ENCODE data around the gene AATK.

Gene AATK, protein sequence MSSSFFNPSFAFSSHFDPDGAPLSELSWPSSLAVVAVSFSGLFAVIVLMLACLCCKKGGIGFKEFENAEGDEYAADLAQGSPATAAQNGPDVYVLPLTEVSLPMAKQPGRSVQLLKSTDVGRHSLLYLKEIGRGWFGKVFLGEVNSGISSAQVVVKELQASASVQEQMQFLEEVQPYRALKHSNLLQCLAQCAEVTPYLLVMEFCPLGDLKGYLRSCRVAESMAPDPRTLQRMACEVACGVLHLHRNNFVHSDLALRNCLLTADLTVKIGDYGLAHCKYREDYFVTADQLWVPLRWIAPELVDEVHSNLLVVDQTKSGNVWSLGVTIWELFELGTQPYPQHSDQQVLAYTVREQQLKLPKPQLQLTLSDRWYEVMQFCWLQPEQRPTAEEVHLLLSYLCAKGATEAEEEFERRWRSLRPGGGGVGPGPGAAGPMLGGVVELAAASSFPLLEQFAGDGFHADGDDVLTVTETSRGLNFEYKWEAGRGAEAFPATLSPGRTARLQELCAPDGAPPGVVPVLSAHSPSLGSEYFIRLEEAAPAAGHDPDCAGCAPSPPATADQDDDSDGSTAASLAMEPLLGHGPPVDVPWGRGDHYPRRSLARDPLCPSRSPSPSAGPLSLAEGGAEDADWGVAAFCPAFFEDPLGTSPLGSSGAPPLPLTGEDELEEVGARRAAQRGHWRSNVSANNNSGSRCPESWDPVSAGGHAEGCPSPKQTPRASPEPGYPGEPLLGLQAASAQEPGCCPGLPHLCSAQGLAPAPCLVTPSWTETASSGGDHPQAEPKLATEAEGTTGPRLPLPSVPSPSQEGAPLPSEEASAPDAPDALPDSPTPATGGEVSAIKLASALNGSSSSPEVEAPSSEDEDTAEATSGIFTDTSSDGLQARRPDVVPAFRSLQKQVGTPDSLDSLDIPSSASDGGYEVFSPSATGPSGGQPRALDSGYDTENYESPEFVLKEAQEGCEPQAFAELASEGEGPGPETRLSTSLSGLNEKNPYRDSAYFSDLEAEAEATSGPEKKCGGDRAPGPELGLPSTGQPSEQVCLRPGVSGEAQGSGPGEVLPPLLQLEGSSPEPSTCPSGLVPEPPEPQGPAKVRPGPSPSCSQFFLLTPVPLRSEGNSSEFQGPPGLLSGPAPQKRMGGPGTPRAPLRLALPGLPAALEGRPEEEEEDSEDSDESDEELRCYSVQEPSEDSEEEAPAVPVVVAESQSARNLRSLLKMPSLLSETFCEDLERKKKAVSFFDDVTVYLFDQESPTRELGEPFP (N-terminal part only)
- 1.7 to 2.7 reads per million in 2 donors for total RNA-seq

DNA sequence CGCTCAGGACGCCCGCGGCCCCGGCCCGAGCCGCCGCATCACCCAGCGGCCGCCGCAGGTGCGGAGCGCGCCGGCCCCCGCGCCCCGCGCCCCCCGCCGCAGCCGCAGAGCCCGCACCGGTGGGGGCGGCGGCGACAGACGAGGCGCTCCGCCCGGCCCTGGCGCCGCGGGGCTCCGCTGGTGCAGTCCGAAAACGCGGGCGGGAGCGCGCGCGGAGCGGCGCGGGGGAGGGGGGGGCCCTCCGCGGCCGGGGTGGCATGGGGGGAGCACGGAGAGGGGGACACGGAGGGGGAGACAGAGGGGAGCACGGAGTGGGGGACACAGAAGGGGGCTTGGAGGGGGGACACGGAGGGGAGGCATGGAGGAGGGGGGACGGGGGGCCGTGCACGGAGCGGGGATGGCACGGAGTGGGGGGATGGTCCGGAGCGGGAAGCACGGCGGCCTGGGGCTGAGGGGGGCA is at the start of gene AATK:
TSS of gene AATK (minus strand) at position 189 of the 460 bp plus-strand sequence. CDS start 229 bp downstream, outside the sequence.
- DNase-seq, result no peak

DNA sequence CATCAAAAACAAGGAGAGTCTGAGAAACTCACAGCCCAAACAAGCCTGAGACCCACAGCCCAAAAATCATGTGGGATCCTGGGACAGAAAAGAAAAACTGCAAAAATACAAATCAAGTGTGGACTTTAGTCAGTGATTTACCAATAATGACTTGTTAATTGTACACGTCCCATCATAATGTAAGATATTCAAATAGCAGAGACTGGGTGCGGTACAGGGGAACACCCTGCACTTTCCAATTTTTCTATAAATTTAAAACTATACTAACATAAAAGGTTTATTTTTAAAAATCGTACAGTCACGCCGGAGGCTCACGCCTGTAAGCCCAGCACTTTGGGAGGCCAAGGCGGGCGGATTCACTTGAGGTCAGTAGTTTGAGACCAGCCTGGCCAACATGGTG is 48.0 kb upstream of the AATK start:
- DNase-seq, result no peak

DNA sequence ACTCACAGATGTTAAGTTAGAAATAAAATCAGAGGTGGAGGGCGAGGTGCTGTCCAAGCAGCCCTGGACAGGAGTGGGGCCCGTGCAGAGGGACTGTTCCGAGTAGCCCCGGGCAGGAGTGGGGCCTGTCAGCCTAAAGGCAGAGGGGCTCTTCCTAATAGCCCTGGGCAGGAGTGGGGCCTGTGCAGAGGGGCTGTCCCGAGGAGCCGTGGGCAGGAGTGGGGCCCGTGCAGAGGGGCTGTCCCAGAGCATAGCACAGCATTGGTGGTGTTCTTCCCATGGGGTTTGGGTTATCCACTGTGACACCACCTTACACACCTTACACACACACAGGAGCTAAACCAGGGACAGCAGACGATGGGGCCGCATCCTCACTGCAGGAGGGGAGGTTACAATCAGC is 46.3 kb upstream of the AATK start:
- DNase-seq, result no peak

DNA sequence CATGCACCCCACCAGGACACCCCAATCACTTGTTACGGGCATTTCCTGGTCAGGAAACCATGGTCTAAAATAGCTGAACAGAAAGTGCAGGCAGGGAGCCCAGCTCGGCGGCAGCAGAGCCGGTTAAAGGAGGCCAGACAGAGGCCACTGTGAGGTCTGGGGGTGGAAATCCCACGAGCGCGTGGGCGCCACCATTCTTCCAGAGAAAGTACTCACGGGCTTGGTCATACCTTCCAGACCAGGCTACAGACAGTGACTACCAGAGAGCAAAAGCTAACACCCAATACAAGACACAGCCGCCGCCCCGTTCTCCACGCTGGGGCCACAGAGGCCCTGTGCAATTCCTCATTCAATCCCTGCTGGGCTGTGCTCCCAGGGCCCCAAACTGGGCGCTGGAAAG is 44.8 kb upstream of the AATK start:
- no peak for DNase-seq

DNA sequence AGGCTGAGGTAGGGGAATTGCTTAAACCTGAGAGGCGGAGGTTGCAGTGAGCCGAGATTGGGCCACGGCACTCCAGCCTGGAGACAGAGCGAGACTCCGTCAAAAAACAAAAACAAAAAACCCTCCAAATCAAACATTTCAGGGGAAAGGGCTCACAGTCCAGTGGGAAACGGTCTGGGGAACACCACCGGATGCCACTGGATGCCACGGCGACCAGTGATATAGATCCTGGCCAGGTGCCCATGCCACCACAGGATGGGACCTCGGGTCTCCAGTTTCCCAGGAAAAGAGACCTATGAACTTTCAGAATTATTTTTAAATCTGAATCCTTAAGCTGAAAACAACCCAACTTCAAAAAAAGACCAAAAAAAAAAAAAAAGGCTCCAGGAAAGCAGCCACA is 44.4 kb upstream of the AATK start:
- DNase-seq, result no peak

DNA sequence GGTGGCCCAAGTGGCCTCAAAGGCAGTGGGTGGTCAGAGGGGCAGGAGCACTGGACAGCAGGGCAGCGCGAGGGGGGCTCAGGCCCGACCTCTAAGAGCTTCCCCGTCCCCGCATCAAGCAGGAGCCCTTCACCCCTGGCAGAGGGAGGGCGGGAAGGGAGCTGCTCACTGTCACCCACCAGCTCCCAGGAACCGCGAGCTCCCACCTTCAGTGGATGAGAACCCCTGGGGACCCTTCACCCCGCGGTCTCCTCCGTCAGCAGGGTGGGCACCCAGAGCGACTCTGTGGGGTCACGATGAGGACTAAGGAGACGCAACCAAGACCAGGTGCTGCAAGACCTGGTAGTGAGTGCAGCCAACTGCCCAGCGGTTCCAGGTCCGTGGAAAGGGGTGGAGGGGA is 43.1 kb upstream of the AATK start:
- DNase-seq, result no peak

DNA sequence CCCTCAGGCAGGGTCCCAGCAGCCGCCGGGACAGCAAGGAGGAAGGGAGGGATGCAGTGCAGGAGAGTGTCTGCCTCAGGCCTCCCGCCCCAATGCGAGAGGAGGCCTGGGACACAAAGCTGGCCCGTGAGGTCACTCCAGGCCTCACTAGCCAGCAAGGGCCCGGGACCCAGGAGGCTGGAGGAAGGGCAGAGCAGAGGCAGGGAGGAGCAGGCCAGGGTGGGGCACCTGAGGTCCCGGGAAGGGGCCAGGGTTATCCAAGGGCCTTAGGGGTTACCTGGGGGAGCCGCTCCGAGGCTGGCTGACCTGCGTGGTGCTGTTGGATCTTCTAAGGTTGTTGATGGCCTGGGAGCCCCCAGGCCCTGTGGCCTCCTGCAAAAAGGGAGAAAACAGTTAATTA is 42.6 kb upstream of the AATK start:
- DNase-seq, result no peak

DNA sequence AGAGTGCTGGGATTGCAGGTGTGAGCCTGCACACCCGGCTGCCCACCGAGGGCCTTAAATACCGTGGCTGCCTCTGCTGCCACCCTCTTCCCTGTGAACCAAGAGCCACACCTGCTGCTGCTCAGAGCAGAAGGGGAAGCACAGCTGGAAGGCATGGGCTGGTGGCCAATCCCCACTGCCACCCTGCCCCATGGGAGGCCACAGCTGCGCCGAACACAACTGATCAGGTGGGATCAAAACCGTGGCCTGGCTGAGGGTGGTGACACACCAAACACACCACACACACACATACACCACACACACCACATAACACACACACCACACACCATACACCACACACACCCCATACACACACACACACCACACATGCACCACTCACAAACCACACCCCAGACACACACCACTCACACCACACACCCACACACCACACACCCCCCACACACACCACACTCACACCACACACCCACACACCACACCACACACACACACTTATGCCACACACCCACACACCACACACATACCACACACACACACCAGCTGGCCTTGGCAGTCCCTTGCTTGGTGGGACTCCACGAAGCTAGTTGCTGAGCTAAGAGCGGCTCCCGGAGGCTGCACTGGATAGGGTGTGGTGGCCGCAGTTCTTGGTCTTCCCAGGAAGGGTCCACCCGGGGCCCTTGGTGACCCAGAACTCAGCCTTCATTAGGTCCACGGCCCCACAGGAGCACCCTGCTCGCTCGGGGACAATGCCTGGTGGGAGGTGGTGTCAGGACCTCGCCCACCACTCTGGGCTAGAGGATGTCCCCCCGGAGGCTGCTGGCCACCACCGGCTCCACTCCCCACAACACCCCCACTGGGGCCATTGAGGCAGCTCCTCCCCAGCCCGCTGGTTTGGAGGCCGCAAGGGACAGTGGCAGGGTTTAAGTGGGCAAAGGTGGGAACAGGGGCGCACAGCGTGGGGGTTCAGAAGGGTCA is 41.9 kb upstream of the AATK start:
- no peak for DNase-seq

DNA sequence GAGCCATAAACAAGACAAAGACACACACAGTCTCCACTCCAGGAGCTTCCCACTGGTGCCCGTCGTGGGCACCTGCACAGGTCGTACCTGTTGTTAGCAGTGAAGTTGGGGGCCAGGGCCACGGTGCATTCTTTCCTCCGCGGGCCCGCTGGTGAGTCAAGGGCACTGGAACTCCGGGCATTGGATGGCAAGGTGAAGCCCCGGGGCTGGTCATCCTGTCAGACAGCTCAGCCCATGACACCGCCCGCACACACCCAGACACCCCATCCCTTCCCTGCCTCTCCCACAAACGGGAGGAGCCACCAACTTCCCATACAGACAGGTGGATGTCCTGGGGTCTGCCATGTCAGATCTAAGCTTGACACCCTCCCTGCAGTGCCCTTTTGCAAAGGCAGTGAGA is 40.6 kb upstream of the AATK start:
- no peak for DNase-seq

DNA sequence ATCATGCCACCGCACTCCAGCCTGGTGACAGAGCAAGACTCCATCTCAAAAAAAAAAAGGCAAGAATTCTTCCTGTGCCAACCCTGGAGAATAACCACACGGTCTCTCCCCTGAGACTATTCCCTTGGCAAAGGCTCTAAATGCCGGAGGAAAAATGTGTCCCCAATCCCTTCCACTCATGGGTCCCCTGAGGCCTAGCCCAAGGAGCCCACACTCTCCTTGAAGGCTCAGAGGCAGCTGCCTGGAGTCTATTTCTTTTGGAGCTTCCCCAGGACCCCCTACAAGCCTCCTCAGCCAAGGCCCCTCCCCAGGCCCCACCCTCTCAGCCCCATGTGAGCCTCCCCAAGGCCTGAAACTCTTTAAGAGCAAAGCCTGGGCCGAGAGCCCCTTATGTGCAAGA is 40.1 kb upstream of the AATK start:
- DNase-seq, result no peak

DNA sequence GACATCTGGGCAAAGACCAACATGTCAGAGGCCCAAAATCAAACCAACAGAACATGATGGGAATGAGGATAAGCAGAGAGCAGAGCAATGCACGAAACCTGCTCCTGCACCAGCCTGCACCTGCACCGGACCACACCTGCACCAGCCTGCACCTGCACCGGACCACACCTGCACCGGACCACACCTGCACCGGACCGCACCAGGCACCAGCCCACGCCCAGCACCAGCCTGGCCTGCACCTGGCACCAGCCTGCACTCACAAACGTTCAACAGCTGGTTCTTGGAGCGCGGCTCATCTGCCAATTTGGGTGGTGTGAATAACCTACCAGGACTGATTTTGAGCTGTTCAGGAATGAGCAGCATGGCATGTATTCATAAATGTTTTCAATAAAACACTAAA is 38.6 kb upstream of the AATK start:
- DNase-seq, result no peak

DNA sequence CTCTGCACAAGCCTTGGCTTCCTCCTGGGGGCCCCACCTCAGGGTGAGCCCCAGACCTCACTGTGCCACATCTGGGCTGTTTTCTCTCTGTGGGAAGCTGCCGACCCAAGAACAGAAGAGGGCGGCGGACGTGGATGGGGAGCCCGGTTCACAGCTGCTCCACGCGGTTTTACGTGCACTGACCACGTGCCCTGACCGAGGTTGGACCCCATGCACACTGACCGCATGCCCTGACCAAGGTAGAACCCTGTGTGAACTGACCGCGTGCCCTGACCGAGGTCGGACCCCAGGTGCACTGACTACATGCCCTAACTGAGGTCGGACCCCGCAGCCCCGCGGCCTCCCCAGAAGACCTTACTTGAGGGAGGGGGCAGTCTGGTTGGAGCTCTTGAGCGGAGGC is 37.1 kb upstream of the AATK start:
- DNase-seq, result no peak

DNA sequence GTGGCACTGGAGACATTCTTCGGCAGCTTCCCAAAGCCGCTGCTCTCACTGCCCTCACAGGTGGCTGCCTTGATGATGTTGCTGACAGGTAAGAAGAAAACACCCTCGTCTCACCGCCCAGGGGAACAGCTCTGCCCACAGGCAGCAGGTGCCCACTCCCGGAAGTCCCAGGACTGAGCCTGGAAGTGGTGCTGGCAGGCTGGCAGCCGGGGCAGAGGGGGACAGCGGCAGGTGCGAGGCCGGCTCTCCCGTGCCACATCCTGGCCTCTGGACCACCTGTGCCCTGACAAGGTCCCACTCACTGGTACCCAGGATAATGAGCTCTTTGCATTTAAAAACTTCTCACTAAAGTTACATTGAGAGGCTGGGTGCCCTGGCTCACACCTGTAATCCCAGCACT is 36.3 kb upstream of the AATK start:
- DNase-seq, result no peak

DNA sequence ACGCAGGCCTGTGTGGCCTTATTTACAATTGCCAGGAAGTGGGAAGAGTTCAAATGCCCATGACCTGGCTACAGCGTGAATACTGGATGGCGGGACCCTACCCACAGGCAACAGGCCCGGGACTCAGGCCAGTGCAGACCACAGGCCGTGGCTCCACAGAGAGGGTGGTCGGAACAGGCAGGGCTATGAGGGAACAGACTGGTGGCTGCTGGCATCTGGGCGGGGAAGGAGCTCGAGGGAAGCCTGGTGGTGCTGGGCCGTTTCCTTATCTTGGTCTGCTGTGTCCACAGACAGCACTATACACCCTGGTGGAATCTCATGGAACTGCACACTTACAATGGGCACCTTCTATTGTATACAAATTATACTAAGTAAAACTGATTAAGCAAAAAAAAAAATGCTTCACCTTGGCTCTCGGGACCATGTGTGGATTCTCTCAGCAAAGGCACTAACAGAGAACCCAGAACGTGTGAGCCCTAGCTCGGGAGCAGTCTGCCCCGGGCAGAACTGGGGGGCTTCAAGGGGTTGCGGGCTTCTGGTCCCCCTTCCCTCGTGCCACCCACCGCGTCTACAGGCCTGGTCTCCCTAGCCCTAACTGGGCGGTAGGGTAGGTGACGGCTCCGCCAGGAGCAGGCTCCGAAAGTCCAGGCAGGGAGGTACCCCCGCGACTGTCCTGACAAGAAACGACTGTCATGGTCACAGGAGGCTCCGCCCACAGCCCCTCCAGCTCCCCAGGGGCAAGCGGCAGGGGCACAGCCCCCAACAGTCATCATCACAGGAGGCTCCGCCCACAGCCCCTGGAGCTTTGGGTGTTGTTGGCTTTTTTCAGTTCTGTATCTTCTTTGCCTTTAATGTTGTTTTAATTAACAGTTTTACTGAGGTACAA is 34.9 kb upstream of the AATK start:
- no peak for DNase-seq

DNA sequence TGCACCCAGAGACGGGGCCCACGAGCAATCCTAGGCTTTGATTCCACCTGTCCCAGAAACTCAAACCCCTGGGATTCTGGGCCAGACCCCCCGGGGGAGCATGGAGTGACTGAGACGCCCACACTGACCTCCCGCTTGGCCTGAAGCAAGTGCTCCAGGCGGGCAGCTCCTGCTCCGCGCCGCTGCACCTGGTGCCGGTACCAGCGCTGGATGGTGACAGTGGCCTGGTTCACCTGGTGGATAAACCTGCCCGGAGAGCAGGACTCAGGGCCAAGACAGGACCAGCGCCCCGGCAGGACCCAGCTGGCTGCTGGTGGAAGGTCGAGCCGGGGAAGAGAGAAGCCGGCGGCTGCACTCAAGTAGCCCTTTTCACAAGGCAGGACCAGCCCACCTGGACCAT is 34.2 kb upstream of the AATK start:
- DNase-seq, result no peak

DNA sequence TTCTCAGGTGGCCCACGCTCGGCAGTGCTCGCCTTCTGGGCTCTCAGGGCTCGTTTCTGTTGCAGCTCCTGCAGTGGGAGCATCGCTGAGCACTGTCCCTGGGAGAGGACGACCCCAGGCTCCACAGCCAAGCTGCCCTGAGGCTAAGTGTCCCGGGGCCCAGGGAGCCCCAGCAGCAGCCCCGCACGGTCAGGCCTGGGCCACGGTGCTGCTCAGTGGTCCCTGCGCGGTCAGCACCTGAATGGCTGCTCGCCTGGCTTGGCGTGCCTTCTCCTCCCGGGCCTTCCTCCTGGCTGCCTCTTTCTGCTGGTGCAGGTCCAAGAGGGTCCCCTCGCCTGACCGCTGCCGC is 33.4 kb upstream of the AATK start:
- DNase-seq, result no peak

DNA sequence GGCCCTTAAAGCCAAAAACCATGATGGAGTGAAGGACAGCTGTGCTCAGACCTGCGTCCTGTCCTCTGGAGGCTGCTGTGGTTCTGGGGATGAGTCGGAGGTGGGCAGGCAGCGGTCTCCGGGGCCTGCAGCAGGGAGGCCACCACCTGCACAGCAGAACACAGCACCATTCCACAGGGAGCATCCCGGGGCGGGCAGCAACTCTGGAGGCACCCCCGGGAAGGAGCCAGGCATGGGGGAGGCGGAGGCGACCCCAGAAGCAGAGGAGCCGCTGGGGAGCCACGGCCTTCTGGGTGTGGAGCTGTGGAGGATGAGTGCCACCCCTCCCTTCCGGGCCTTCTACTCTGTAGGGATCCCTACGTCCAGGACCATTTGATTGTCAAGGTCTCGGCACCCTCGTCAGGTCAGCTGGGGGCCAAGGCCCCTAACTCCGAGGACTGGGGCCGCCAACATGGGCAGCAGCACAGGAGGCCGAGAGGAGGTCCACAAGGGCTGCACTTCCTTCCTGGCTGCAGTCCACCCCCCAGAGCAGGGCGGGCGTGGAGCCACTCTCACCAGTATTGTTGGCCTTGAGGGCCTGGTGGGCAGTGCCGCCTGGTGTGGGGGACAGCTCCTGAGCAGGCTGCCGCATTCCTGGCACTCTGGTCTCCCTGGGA is 32.9 kb upstream of the AATK start:
- no peak for DNase-seq

DNA sequence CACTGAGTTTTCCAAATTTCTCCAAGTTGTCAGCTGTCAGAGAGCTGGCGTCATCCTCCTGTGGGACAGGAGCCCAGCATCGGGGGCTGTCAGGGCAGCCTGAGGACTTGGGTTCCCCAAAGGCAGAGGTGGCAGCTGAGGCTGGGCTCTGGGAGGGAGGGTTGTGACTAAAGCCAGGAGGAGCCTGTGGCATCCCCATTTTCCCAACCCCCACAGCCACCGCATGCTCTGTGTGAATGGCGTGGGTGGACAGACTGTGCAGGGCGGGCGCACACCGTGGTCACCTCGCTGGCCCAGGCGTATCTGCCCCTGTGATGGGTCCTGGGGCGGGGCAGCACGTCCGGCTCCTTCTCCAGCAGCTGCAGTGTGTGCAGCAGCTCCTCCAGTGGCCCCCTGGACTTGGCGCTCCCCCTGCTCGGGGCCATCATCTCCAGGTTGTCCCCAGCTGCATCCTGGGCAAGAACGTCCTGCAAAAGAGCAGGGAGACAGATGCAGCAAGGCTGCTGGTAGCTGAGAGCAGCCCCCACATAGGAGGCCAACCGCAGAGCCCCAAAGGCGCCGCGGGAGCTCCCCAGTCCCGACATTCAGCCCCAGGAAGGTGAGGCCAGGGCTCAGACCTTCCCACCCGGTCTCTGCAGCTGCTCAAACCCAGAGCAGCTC is 31.9 kb upstream of the AATK start:
- no peak for DNase-seq

DNA sequence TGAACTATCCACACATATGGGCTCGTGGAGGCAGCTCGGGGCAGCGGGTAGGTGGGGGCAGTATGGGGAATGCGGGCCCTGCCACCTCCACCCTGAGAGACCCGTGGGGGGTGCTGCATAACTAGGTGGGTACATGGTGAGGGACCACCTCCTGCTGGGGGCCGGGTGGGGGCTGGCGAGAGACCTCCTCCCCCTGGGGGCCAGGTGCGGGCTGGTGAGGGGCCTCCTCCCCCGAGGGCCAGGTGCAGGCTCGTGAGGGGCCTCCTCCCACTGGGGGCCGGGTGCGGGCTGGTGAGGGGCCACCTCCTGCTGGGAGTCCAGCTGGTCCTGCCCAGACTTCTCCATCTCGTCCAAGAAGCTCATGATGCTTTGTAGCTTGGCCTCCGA is 31.4 kb upstream of the AATK start:
- DNase-seq, result no peak
